A549 (cell line): ENCODE results near the gene JAKMIP2.
"Not testable (repeated sequence)": the region's sequence is repeated elsewhere in the genome, so short reads cannot be mapped to it uniquely, and the experiment has no call there.

Experiments used
- EP300 ChIP-seq, 2 experiments: fragments of >200 bp; sonication (Bioruptor Twin); formaldehyde crosslinking; IDR thresholded peaks; 2 replicates in 1 of 2; 3 replicates in 1 of 2; pipeline ENCODE4 v1.6.1; 2016 to 2017
- HEYL ChIP-seq: fragments of 250-450 bp; sonication (Bioruptor Pico); IDR thresholded peaks from 2 replicates; pipeline ENCODE4 v1.8.0; 2021; ENCODE audit warnings: mild to moderate bottlenecking, moderate library complexity
- KDM5A ChIP-seq: fragments of 200-600 bp; sonication (generic); IDR thresholded peaks from 2 replicates; pipeline ENCODE4 v1.6.1; 2016; ENCODE audit warnings: antibody characterized with exemption, mild to moderate bottlenecking
- MAFK ChIP-seq: fragments of 450-650 bp; IDR thresholded peaks from 2 replicates; pipeline ENCODE4 v1.6.1; 2014; ENCODE audit not compliant: partially characterized antibody
- POLR2A ChIP-seq: IDR thresholded peaks from 2 replicates; pipeline ENCODE4 v1.6.1; 2012; ENCODE audit warnings: mild to moderate bottlenecking, low read length
- POLR2AphosphoS2 ChIP-seq: conservative IDR thresholded peaks from 2 replicates; pipeline ENCODE4 v1.6.1; 2012; ENCODE audit warnings: low read length, improper control_type of control experiment, inconsistent platforms
- RAD21 ChIP-seq, 2 experiments: fragments of >200 bp in 1 of 2; sonication (Bioruptor Twin) in 1 of 2; formaldehyde crosslinking in 1 of 2; IDR thresholded peaks in 1 of 2; conservative IDR thresholded peaks in 1 of 2; 2 replicates in 1 of 2; 3 replicates in 1 of 2; pipeline ENCODE4 v1.6.1; 2012 to 2018; ENCODE audit warnings: inconsistent platforms in 1 of 2
- TF ChIP-seq, protein P1 (sequence below): fragments of >200 bp; sonication (Bioruptor Twin); formaldehyde crosslinking; IDR thresholded peaks from 3 replicates; pipeline ENCODE4 v1.6.1; 2016
- TF ChIP-seq, protein P2 (sequence below): IDR thresholded peaks from 2 replicates; pipeline ENCODE4 v1.6.1; 2012
- TF ChIP-seq, protein P3 (sequence below): fragments of >200 bp; sonication (Bioruptor Twin); formaldehyde crosslinking; IDR thresholded peaks from 3 replicates; pipeline ENCODE4 v1.5.1; 2016
- TF ChIP-seq, protein P4 (sequence below): fragments of 200-600 bp; sonication (generic); IDR thresholded peaks from 2 replicates; pipeline ENCODE4 v1.6.1; 2016; ENCODE audit warnings: antibody characterized with exemption, mild to moderate bottlenecking, moderate library complexity
- TF ChIP-seq, protein P5 (sequence below): fragments of 450-650 bp; IDR thresholded peaks from 2 replicates; pipeline ENCODE4 v1.6.1; 2014; ENCODE audit warnings: antibody characterized with exemption

DNA sequence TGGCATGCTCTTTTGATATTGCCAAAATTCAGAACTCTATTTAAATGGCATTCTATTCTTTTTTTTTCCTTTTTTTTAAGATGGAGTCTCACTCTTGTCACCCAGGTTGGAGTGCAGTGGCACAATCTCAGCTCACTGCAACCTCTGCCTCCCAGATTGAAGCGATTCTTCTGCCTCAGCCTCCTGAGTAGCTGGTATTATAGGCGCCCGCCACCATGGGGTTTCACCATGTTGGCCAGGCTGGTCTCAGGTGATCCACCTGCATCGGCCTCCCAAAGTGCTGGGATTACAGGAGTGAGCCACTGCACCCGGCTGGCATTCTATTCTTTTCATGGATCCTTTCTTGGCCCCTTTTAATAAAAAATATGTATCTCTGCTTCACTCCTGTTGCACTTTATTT, 44.5 kb upstream of the JAKMIP2 start:
- not testable (repeated sequence) for TF ChIP-seq POLR2A; RAD21 (conservative IDR thresholded peaks at IDR 0.05 in 1 of 2, IDR thresholded peaks at IDR 0.05 in 1 of 2); EP300 (IDR thresholded peaks at IDR 0.05); MAFK; KDM5A; HEYL (CRISPR knock-in tag); POLR2AphosphoS2
- TF ChIP-seq, protein P1, sequence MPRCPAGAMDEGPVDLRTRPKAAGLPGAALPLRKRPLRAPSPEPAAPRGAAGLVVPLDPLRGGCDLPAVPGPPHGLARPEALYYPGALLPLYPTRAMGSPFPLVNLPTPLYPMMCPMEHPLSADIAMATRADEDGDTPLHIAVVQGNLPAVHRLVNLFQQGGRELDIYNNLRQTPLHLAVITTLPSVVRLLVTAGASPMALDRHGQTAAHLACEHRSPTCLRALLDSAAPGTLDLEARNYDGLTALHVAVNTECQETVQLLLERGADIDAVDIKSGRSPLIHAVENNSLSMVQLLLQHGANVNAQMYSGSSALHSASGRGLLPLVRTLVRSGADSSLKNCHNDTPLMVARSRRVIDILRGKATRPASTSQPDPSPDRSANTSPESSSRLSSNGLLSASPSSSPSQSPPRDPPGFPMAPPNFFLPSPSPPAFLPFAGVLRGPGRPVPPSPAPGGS: not testable (repeated sequence)
- TF ChIP-seq, protein P2, sequence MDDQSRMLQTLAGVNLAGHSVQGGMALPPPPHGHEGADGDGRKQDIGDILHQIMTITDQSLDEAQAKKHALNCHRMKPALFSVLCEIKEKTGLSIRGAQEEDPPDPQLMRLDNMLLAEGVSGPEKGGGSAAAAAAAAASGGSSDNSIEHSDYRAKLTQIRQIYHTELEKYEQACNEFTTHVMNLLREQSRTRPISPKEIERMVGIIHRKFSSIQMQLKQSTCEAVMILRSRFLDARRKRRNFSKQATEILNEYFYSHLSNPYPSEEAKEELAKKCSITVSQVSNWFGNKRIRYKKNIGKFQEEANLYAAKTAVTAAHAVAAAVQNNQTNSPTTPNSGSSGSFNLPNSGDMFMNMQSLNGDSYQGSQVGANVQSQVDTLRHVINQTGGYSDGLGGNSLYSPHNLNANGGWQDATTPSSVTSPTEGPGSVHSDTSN: not testable (repeated sequence)
- TF ChIP-seq, protein P3, sequence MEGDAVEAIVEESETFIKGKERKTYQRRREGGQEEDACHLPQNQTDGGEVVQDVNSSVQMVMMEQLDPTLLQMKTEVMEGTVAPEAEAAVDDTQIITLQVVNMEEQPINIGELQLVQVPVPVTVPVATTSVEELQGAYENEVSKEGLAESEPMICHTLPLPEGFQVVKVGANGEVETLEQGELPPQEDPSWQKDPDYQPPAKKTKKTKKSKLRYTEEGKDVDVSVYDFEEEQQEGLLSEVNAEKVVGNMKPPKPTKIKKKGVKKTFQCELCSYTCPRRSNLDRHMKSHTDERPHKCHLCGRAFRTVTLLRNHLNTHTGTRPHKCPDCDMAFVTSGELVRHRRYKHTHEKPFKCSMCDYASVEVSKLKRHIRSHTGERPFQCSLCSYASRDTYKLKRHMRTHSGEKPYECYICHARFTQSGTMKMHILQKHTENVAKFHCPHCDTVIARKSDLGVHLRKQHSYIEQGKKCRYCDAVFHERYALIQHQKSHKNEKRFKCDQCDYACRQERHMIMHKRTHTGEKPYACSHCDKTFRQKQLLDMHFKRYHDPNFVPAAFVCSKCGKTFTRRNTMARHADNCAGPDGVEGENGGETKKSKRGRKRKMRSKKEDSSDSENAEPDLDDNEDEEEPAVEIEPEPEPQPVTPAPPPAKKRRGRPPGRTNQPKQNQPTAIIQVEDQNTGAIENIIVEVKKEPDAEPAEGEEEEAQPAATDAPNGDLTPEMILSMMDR: not testable (repeated sequence)
- TF ChIP-seq, protein P4, sequence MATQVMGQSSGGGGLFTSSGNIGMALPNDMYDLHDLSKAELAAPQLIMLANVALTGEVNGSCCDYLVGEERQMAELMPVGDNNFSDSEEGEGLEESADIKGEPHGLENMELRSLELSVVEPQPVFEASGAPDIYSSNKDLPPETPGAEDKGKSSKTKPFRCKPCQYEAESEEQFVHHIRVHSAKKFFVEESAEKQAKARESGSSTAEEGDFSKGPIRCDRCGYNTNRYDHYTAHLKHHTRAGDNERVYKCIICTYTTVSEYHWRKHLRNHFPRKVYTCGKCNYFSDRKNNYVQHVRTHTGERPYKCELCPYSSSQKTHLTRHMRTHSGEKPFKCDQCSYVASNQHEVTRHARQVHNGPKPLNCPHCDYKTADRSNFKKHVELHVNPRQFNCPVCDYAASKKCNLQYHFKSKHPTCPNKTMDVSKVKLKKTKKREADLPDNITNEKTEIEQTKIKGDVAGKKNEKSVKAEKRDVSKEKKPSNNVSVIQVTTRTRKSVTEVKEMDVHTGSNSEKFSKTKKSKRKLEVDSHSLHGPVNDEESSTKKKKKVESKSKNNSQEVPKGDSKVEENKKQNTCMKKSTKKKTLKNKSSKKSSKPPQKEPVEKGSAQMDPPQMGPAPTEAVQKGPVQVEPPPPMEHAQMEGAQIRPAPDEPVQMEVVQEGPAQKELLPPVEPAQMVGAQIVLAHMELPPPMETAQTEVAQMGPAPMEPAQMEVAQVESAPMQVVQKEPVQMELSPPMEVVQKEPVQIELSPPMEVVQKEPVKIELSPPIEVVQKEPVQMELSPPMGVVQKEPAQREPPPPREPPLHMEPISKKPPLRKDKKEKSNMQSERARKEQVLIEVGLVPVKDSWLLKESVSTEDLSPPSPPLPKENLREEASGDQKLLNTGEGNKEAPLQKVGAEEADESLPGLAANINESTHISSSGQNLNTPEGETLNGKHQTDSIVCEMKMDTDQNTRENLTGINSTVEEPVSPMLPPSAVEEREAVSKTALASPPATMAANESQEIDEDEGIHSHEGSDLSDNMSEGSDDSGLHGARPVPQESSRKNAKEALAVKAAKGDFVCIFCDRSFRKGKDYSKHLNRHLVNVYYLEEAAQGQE: not testable (repeated sequence)
- TF ChIP-seq, protein P5, sequence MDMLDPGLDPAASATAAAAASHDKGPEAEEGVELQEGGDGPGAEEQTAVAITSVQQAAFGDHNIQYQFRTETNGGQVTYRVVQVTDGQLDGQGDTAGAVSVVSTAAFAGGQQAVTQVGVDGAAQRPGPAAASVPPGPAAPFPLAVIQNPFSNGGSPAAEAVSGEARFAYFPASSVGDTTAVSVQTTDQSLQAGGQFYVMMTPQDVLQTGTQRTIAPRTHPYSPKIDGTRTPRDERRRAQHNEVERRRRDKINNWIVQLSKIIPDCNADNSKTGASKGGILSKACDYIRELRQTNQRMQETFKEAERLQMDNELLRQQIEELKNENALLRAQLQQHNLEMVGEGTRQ: not testable (repeated sequence)
